DMS79 (cell line): ENCODE results near the gene GALK1.
"Not testable (repeated sequence)": the region's sequence is repeated elsewhere in the genome, so short reads cannot be mapped to it uniquely, and the experiment has no call there.

Experiments used
- DNase-seq: peaks from one replicate; lab custom pipeline; 2025; lab: John Stamatoyannopoulos, UW

Gene GALK1

GRCh38 chr17:75763613-75764416 is 1.2 kb downstream of the GALK1 start:
- no peak for DNase-seq

- no peak for DNase-seq
These were observed 1.8 kb downstream of the GALK1 start for GRCh38 chr17:75763269-75763607.

GRCh38 chr17:75762513-75763268 is 2.3 kb downstream of the GALK1 start:
- DNase-seq, result no peak

- not testable (repeated sequence) for DNase-seq
These were observed 4.9 kb downstream of the GALK1 start for GRCh38 chr17:75759978-75760640.

GRCh38 chr17:75759457-75759856 is 5.5 kb downstream of the GALK1 start:
- DNase-seq, result no peak

GRCh38 chr17:75758131-75758905 is 6.7 kb downstream of the GALK1 start:
- DNase-seq, result no peak

GRCh38 chr17:75757086-75757681 is 7.8 kb downstream of the GALK1 start:
- no peak for DNase-seq

- DNase-seq, result no peak
These were observed 8.4 kb downstream of the GALK1 start for GRCh38 chr17:75756451-75757085.

GRCh38 chr17:75755990-75756389 is 9.0 kb downstream of the GALK1 start:
- no peak for DNase-seq

- no peak for DNase-seq
These were observed 9.6 kb downstream of the GALK1 start for GRCh38 chr17:75755205-75755901.

- DNase-seq, result no peak
These were observed 10.4 kb downstream of the GALK1 start for GRCh38 chr17:75754378-75755204.

GRCh38 chr17:75753514-75754377 is 11.2 kb downstream of the GALK1 start:
- no peak for DNase-seq

- DNase-seq, result no peak
These were observed 12.0 kb downstream of the GALK1 start for GRCh38 chr17:75752802-75753513.

GRCh38 chr17:75752405-75752709 is 12.6 kb downstream of the GALK1 start:
- no peak for DNase-seq

- DNase-seq, result no peak
These were observed 13.2 kb downstream of the GALK1 start for GRCh38 chr17:75751676-75752404.

GRCh38 chr17:75750661-75751423 is 14.2 kb downstream of the GALK1 start:
- DNase-seq, result no peak
